ENCODE results near the gene KIF7.

The KIF7 gene

DNA sequence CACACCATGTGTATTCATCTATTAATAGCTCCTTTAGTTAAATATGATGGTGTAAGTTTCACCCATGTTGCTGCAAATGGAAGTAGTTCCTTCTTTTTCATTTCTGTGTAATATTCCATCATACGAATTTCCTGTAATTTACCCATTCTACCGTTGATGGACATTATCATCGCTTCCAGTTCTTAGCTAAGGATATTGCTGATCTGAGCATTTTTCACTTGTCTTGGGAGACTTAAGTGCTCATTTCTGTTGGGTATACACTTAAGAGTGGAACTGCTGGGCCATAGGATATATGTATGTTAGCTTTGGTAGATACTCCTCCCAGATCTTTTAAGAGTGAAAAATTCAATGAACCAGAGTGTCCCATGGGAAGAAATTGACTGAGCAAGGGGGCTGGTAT is 12.9 kb upstream of the KIF7 start:
- no peak for DNase-seq

DNA sequence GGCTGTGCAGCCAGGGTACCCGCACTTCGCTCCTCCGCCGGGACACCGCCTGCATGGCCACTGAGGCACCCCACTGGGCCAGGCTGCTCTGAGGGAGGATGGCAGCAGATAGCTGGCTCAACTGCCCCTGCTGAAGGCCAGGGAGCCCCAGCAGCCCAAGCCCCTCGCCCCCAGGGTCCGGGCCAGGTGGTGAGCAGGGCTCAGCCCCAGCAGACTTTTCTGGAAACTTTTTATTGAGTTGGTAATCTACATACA is 12.4 kb upstream of the KIF7 start:
- DNase-seq: no peak

GRCh38 chr15:89666858-89667705 is 11.8 kb upstream of the KIF7 start:
- DNase-seq: no peak

GRCh38 chr15:89666184-89666857 is 11.1 kb upstream of the KIF7 start:
- DNase-seq: no peak

- DNase-seq: no peak
Observed at GRCh38 chr15:89665449-89666181, 10.3 kb upstream of the KIF7 start.

- DNase-seq: no peak
Observed at GRCh38 chr15:89664441-89665350, 9.4 kb upstream of the KIF7 start.

- no peak for DNase-seq
Observed at GRCh38 chr15:89662893-89663626, 7.8 kb upstream of the KIF7 start.

DNA sequence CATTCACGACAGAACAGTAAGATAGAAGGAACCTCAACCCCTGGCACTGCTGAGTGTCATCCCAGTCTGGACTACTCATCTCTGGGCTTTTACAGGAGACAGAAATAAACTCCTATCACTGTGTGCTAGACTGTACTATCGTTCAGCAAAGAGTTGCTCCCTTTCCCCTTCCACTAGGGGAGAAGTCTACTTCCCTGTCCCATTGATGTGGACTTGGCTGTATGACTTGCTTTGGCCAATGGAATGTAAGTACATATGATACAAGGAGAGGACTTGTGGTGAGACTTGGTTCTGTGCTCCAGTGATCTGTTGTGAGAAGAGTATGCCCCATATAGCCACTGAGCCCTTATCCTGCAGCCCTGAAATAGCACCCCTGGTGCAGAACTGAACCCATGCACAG is 5.3 kb upstream of the KIF7 start:
- no peak for DNase-seq

- no peak for DNase-seq
Observed at GRCh38 chr15:89659295-89659694, 4.0 kb upstream of the KIF7 start.

DNA sequence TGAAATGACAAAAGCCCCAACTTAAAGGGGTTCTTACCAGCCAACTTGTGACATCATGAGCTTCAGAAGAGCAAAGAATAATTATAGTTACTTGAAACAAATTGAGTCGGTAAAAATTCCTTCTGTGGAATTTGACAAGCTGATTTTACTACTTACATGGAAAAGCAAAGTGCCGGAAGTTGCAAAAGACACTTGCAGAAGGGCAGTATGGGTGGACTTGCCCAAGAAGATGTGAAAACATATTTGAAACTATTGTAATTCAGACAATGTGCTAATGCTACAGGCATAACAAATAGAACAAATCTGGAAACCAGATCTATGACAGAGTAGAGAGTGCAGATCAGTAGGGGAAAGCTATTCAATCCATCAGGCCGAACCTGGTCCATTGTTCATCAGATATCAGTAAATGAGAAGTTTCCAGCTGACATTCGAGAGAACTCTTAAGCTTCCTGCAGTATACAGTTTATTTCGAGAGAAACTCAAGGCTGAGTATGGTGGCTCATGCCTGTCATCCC is 2.5 kb upstream of the KIF7 start:
- no peak for DNase-seq

- DNase-seq: no peak
Observed at GRCh38 chr15:89656116-89656815, 999 bp upstream of the KIF7 start.

DNA sequence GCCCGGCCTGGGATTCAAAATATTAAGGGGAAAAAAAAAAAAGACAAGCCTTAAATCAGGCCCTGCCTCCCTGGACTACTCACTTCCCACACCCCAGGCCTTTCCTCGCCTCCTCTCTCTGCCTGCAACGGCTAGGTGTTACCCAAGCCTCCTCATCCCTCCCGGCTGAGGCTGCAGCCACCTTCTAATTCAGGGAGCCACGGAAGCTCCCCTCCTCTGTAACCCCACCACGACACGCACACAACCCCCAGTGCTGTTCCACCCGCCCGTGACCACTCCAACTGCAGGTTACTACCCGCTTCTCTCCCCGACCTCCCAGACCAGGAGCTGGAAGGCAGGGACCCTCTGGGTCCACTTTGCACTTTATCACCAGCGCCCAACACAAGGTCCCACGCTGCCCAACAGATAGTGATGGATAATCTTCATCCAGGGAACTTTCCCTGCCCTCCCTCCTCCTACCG is 936 bp downstream of the KIF7 start:
- no peak for DNase-seq

- DNase-seq: no peak
Observed at GRCh38 chr15:89653578-89653977, 1.7 kb downstream of the KIF7 start.

DNA sequence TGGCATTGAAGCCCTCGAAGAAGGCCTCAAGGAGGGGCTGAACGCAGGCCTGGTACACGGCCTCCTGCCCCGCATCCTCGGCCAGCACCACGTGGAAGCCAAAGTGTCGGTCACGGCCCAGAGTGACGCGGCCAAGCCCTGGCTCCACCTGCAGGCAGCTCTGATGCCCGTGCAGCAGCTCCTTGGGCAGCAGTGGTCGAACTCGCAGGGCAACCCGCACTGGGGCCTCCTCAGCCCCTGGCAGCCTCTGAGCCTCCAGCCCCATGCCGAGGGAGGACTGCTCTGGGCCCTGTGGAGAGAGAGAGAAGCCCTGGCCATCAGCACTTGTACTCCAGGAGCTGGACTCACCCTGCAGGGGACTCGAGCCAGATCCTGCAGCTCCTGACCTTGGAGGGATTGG is 2.6 kb downstream of the KIF7 start:
- DNase-seq: no peak

DNA sequence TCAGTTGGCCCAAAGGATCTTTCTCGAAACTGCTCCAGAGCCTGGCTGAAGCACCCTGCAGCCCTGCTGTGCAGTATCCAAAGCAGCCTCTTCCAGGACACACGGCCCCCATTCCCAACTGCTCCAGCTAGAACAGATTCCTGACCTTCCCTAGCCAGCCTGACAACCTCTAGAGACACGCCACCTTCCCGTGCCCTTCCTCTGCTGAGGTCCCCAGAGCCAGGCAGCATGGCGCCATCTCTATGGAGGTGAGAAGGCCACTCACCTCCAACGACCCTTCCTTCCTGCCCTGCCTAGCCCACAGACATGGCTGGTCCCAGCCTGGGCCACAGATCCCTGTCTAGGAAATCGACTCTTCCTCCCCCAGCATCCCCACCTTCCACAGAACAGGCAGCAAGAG is 3.1 kb downstream of the KIF7 start:
- DNase-seq: no peak

DNA sequence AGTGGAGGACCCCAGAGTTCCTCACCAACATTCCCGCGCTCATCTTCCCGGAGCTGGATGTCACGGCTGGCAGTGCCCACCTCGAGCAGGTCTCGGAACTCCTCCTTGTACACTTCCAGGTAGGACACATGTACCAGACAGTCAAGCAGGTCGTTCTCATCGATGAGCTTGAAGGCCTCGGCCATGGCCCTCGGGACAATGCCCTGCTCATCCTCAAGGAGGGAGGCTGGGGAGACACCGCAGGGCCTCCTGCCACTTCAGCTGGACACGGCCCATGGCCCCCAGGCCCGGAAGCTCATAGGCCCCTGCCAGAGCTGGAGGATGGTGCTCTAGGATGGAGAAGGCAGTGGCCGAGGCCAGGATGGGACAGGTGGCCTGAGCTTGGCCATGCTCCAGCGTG is 5.6 kb downstream of the KIF7 start:
- DNase-seq: no peak

GRCh38 chr15:89649013-89649625 is 6.1 kb downstream of the KIF7 start:
- DNase-seq: no peak

DNA sequence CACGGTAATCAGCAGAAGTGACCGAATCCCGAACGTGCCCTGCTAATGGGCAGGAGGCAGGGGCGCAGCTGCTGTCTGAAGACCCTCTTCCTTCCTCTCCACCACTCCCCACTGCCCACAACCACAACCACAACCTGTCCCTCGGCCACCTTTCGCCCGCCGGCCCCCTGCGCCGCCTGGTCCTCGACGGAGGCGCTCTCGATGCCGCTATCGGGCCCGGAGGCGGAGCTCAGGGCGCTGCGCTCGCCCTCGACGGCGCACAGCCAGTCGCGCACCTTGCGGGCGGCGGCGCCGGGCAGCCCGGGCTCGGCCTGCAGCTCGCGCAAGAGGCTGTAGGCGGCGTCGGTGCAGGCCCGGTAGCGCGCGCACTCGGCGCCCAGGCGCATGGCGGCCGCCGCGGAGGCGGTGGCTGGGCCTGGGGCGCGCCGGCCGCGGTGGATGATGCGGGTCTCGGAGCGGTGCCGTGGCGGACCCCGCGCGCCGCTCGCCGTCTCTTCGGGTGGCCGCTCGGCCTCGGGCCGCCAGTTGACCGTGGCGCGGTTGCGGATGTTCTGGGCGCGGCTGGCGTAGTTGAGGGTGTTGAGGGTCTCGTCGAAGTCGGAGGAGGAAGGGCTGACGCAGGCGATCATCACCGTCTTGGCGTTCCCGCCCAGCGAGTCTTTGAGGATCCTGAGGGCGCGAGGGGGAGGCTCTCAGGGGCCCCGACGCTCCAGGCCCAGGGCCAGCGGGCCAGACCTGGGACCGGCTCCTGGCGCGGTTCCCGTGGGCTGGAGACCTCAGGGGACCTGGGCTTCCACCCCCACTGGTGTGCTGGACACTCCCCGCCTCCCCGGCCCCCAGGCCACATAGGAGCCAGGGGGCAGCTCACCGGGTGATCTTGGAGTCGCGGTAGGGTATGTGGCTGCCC is 6.9 kb downstream of the KIF7 start:
- no peak for DNase-seq

DNA sequence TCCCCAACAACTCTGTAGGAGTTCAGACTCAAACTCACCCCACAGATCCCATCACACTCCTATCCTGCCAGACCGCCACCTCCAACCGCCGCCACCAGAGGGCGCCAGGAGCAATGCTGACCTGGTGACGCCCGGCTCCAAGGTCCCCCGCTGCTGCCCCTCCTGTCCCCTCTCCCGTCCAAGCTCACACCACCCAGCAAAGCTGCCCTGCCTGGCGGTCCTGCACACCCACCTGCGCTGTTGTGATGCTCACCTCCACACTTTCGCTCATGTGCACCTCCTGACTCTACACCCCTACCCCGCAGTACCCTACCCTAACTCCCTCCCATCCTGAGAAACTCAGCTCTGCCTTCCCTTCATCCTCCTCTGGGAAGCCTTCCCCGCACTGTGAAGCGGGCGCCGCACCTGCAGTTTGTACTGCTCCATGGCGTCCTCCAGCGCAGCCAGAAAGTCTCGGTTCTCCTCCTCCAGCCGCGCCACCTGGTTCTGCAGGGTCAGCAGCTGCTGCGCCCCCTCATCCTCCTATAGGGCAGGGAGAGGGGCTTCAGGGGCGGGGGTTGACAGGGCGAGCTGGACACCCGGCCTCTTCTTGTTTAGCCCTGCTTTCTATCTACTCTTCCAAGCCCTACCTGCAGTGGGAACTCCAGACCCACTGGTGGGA is 7.9 kb downstream of the KIF7 start:
- peak; percentile 24 for DNase-seq
